Cardiac septum (tissue), 1 donor: Measurements from ENCODE around the gene PRDM1. TPM values are rescaled to one million over a fixed set of nuclear protein-coding genes. Genes with fewer than 3 reads are reported as not detected.

Experiments
- DNase-seq: peaks from one replicate; pipeline ENCODE4 v3.0.0-alpha.2; 2020; ENCODE audit warnings: low spot score
- intact Hi-C: fragments of 100-400 bp; cut with DNase I; formaldehyde crosslinking; loops from one replicate; pipeline ENCODE4 v1.14.0; 2022
- total RNA-seq: library from RNA; stranded (reverse); fragmentation: NEBNext Ultra II Directional; extraction: Animal tissue kit (Norgen Biotek cat#: 25700); gene quantifications from one replicate; pipeline ENCODE4 v1.2.1, GENCODE V29; 2021
- donor health status: DM: no; HTN: no; CAD: no.

The PRDM1 gene
- total RNA-seq, 1 donor from 2014 or later = 2.0 TPM

DNA sequence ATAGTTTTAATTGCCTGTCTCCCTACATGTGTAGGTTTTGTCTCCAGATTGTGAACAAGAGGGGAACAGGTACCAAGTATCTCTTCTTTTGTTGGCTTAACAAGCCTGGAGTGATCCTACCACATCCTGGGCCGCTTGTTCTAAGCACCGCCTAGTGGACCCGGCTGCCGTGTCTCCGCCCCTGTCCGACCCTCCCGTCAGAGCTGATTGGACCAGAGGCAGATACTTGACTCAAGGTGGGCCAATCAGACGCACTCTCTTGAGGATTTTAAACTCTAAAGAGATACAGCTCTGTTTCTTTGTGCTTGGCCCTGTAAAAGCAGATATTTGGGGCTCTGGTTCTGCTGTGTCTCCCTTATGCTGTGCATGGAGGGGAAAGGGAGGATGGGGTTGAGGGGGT, 68.2 kb downstream of the PRDM1 start:
- no peak for DNase-seq
- intact Hi-C loops = no loop called here

DNA sequence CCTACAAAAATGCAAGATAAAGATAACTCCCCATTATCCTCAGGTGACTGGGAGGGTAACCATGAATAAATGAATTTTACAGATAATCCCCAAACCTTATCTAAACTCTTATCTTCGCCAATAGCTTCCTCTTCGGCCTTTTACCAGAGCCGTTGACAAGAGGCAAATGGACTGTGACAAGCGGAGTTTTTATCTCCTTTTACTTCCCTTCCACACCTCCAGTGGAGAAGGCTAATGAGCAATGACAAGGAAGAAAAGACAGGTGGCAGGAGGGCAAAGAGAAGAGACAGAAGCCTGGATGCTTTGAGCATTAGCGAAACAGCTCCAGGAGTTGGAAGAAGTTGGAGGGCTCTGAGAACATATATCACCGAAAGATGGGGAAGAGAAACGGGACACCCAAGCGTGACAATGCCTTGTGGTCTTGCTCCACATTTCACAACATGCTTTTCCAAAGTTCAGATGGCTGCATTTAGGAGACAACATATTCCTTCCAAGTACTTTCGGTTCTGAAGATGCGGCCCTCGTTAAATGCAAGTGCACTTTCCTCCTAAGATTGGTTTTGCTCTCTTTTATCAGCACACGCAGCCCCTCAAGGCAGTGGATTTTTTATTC, 69.2 kb downstream of the PRDM1 start:
- DNase-seq = no peak
- intact Hi-C loops = no loop called here

DNA sequence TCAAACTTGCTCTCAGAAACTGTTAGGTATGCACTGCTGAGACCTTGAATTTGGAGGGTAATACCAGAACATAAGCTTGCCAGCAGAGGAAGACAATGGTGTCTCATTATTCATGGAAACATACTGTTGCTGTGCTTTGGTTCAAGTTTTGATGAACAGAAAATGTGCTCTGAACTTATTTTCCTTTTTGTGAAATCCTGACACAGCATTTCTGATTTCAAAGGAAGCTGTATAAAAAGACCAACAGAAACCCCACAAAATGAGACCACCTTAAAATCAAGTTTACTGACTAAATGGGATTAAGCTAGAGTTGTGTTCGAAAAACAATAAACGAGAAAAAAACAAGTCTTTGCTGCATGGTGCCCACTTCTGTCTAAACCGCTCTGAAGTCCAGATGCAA, 70.3 kb downstream of the PRDM1 start:
- intact Hi-C loops = no loop called here
- no peak for DNase-seq

DNA sequence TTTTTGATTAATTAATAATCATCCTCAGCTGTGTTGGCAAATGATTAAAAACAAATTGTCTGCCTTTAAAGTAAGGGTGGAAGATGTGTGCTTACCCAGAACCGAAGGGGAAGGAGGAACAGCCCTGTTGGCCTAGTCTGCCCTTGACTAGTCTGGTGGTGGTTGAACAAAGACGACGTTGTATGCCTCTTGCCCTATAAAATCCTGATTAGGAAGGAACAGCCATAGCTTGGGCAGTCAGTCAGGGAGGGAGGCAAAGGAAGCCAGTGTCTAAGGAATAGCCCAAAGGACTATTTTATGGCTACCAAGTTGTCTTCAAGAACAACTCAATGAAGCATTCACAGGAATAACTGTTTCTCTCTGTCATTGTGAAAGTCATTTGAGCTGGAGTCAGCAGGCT, 70.7 kb downstream of the PRDM1 start:
- no peak for DNase-seq
- intact Hi-C loops = no loop called here

DNA sequence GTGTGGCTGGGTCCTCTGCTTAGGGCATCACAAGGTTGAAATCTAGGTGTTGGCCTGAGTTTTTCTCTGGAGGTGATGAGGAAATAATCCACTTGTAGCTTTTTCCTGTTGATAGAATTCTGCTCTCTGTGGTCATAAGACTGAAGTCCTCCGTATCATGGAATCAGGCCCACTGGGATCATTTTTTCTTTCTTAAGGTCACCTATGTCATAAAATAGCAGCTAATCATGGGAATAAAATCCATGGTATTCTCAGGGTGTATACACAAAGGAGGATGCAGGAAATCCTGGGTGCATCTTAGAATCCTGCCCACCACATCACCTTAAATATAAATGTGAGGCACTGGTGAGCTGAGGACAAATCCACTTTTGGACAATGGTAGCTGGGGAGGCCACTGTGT, 72.7 kb downstream of the PRDM1 start:
- no peak for DNase-seq
- intact Hi-C loops = no loop called here

Other genes with a start within 250 kb of the PRDM1 start
- 14.6 TPM for gene ATG5, start 239.4 kb downstream of the PRDM1 start, total RNA-seq